HL-60/S4 treated with retinoic acid at 250 ng/mL for 4 days and 3 days (cell line): ENCODE data around the gene TRIOBP.

Experiments used
- in situ Hi-C: fragments of 300-500 bp; cut with MboI; formaldehyde crosslinking; loops from 2 replicates; pipeline ENCODE4 v1.7.0; 2022; ENCODE audit warnings: low sequenced_read_pairs

TRIOBP gene

DNA sequence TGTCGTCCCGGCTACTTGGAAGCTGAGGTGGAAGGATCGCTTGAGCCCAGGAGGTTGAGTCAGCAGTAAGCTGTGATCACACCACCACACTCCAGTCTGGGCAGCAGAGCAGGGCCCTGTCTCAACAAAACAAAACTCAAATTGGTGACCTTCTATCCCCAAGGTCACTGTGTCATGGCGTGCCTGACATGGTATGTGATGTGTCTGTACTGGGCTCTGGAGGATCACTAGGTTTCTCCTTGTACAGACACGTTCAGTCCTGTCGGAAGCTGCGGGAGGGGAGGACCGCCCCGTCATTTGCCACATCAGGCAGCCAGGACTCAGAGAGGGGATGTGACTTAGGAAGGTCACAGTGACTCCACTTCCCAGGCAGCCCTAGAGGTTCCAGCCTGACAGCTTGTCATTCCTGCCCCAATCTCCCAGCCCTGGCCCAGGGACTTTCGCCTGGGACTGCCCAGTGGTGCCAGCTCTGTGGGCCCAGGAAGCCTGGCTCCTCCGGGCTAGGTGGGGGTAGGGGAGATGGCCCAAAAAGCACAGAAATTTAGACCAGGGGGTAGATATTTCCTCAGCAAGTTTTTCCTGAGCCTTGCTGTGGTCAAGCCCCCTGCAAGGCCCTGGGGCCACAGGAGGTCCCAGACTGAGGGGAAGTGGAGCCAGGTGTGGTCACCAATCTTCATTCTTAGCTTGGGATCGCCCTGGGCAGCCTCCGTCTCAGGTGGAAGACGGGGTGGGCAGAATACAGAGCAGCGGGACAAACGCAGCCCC is 53.2 kb downstream of the TRIOBP start:
- in situ Hi-C loops = no loop called here

DNA sequence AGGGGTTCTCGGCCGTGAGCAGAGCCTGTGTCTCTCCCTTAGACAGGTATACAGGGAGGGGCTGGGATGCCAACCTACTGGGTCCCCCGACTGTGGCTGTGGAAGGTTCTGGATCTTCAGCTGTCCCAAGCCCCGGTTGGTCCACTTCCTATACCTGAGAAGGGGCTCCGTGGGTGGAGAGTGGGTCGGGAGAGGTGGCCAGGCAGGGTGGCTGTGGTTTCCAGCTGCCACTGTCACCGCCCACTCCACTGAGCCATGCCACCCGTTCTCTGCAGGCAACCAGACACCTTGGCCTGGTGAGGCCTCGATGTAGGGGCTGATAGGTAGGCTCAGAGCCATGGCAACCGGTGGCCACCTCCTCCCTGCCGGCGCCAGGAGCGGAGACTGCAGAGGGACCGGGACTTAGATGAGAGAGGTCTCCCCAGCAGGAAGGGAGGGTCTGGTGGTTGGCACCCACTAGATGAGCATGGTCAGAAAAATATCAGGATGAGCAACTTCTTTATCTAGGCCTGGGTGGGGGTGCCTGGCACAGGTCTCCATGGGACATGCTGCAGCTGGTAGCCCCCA is 53.8 kb downstream of the TRIOBP start:
- in situ Hi-C loops = no loop called here

DNA sequence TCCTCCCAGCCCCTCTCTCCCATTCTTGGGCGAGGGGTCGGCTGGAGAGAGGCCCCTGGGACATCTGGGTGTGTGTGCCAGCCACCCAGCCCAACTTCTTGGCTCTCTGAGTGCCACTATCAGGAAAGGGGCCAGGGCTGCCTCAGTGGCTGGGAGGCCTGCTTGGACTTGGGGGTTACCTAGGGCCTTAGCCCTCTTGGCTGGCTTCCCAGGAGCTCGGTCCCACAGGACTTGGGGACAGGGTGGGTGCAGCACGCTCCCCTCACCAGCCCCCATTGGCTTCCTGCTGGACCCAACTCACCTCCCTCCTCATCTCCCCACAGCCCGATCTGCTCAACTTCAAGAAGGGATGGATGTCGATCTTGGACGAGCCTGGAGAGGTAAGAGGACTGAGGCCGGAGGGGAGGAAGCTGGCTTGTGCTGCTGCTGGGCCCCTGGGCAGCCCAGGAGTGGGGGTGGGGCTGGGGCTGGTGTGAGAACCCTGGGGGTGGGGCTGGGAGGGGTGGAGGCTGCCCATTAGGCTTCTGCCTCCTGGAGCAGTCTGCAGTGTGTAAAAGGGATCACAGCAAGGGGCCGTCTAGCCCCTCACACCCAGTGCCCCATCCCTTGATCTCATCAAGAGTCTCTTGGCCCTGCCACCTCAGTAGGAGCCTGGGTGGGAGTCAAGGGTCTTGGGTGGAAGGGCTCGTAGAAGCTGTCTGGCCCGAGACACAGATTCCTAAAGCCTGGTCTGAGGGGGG is 54.8 kb downstream of the TRIOBP start:
- in situ Hi-C loops = no loop called here

DNA sequence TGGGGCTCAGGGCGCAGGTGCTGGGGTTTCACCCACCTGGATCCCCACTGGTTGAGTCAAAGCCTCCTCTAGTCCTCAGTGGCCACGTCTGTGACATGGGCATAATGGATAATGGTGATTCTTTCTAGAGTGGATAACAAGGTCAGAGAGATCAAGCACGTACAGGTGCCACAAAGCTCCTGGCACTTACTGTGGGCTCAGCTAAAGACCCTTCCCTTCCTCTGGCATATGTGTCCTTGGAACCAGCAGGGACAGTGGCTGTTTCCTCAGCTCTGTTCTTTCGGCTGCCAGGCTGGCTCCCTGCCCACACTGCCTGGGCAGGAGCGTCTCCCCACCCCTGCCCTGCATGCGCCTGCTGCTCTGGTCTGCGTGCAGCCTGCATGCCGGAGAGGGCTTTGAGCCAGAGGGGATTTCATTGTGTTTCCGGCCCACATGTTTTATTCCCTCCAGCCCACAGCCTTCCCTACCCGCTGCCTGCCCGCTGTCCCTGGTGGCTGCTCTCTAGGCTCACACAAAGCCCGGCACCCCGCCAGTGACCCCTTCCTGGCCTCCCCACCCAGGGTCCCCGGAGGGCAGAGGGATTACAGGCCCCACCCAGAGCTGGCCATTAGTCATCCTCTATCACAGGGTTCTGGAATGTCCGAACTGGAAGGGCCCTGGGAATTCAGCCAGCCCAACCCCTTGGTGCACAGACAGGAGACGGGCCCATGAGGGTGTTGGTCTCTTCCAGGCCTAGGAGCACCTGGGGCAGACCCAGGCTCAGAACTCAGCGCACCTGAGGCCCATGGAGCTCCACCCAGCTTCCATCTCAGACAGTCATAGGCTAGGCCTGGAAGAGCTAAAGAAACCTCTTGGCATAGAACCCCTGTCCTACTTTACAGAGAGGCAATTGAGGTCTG is 55.6 kb downstream of the TRIOBP start:
- in situ Hi-C loops = no loop called here

DNA sequence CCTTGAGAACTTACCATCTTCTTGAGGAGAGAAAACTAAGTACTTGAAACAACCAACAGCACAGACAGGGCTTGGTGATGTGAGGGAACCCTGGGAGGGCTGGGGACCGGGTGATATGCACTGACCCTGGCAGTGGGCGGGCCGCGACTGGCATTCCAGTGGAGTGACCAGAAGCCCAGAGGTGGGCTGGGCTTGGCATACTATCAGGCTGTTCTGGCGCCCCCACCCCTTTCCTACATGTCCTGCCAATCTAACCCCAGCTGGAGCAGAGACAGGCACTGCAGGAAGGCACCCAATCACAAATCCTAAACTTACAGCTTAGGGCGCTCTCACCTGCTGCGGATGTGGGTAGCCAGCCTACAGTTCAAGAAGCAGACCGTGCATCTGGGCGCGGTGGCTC is 56.9 kb downstream of the TRIOBP start:
- in situ Hi-C loops = no loop called here

DNA sequence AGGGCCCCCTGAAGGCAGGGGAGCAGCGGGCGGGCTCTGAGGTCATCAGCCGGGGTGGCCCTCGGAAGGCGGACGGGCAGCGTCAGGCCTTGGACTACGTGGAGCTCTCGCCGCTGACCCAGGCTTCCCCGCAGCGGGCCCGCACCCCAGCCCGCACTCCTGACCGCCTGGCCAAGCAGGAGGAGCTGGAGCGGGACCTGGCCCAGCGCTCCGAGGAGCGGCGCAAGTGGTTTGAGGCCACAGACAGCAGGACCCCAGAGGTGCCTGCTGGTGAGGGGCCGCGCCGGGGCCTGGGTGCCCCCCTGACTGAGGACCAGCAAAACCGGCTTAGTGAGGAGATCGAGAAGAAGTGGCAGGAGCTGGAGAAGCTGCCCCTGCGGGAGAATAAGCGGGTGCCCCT is 60.8 kb downstream of the TRIOBP start:
- in situ Hi-C loops = no loop called here

DNA sequence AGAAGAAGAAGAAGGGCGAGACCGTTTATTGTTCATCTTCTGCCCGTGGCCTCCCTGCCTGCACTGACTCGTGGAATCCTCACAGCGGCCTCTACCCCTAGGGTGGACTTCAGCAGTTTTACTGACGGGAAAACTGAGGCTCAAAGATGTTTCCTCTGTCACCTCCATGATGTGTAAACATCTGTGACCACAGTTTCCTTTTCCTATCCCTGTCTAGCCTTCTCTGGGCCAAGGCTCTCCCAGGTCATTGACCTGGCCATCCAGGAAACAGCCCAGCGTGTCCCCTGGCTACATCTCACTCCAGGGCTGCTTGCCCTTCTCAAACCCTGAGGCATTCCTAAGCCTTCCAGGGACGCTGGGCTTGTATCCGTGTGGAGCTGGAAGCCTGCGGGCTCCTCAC is 61.8 kb downstream of the TRIOBP start:
- in situ Hi-C loops = no loop called here

DNA sequence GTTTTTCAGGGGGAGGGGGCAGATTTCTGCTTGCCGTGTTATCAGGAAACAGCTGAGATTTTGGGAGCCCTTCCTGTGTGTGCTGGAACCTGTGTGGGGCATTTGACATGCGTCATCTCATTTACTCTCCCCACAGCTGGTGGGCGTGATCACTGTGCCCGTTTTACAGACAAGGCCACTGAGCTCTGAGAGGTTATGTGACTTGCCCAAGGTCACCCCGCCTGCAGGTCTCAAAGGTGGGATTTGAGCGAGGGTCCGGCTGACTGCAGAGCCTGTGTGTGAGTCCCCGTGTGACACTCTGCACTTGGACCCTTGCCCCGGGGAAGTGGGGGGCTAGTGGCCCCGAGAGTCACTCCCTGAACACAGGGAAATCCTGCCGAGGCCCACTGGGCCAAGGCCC is 62.4 kb downstream of the TRIOBP start:
- in situ Hi-C loops = no loop called here

DNA sequence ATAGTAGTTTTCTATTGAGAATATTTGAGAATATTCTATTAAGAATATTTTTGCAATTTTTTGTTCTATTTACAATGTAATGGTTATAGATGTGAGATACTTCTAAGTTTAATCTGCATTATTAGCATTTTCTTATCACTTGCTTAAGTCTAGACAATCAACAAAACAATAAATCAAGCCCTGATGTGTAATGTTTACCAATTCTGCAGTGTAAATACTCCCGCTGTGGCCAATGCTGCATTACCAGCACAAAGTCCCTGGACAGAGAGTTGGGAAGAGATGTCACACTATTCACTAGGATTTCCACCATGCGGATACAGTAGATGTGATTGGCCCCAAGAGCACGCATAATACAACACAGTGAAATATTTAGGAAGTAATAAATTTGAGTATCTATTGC is 63.3 kb downstream of the TRIOBP start:
- in situ Hi-C loops = no loop called here

DNA sequence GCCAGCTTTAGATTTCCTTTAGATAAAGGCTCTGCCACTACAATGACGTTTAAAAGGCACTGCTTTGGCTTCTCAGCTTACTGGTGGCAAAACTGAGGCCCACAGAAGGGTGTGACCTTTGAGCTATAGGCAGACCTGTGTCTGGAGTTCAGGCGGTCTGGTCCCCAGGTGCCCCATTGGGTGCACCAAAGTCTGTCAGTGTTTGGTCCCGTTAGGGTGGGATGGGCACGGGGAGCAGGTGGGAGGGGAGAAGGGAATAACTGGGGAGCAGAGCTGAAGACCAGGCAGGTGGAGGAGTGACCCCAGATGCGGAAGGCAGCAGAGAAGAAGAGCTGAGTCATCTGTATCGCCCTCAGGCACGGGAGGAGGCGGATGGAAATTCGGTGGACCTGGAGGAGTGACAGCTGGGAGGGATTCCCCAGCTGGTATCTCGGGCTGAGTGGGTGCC is 65.6 kb downstream of the TRIOBP start:
- in situ Hi-C loops = no loop called here

DNA sequence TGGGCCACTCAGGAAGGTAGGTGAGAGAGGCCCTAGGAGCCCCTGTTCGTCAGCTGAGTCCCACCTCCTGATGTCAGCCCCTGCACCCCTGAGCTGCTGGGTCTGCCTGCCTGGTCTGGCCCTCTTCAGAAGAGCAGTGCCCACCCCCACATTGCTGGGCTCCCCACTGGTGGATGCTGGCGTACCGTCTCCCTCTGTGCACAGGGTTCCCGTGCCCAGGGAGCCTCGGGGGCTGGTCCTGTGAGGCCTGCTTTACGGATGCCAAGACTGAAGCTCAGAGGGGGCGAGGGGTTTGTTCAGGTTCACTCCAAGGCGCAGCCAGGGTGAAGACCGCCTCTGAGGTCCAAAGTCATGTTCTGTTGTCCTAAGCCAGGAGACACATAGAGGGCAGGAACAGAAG is 66.2 kb downstream of the TRIOBP start:
- in situ Hi-C loops = no loop called here

DNA sequence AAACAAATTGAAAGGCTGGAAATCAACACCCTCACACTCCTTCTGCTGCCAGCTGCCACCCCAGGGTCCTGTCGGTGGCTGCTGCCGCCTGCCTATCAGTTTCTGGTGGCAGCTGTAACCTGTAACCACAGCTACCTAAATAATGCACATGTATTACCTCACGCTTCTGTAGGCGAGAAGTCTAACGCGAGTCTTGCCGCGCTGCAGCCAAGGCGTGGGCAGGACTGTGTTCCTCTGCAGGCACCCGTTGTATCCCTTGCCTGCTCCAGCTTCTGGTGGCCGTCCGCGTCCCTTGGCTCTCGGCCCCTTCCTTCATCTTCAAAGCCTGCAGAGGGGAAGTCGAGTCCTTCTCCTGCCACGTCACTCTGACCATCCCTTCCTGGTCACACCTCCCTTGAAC is 66.8 kb downstream of the TRIOBP start:
- in situ Hi-C loops = no loop called here

DNA sequence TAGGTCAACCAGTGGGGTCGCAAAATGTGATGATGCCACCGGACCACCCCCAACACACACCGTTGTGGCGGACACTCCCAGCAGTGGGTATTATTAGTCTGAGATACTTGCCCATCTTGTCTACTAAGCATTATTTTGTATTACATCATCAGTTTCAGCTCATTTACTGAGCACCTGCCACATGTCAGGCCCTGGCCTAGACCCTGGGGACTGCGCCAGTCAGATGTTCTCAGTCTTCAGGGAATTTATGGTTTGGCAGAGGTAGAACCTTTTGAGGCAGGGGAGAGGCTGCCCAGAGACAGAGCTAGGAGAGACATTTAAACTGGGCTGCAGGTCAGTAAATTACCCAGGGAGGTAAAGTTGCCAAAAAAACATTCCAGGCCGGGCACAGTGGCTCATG is 67.8 kb downstream of the TRIOBP start:
- in situ Hi-C loops = no loop called here

DNA sequence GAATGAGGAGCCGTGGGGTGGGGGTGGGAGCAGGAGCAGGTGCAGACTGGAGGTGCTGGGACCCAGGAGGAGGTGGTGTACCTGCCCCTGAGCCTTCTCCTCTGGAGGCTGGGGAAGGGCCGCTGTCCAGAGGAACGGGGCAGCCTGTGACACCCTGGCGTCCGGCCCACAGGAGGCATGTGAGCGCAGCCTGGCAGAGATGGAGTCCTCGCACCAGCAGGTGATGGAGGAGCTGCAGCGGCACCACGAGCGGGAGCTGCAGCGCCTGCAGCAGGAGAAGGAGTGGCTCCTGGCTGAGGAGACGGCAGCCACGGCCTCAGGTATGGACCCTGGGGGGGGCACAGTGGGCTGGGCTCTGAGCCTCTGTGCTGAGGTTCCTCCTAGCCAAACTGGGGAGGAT is 68.7 kb downstream of the TRIOBP start:
- in situ Hi-C loops = no loop called here

DNA sequence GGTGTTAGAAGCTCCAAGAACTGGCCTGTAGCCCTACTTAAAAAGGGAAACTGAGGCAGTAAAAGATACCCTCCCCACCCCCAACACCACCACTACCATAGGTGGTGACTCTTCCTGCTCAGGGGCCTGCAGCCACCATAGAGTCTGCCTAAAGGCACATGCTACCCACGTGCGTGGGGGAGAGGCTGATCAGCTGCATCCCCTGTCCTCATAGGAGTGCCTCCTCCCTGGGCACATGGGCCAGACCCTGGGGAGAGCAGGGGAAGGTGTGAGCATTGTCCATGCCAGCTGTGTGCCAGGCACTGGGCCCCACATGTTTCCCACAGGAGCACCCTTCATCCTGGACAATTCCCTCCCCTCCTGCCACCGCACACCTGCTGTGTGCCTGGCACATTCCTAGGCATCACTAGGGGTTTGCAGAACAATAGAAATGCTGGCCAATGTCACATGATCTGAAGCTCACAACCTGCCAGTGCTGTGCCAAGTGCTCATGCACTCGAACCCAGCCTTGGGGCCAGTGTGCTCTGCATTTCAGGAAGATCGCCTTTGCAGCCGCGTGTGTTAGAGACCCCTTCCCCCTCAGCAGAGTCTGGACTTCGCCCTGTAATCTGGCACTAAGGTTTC is 69.2 kb downstream of the TRIOBP start:
- in situ Hi-C loops = no loop called here

DNA sequence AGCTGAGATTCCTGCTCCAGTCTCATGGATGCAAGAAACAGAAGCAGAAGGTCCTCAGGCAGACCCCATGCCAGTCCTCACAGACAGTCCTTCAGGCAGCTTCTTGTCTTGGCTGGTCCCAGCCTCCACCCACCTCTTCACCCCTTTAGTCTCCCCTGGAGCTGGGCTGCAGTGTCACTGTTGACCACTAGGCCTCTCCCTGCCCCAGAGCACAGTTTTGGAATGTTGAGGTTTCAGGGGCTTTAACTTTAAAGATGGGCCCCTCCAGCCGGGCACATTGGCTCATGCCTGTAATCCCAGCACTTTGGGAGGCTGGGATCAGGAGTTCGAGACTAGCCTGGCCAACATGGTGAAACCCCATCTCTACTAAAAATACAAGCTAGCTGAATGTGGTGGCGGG is 71.4 kb downstream of the TRIOBP start:
- in situ Hi-C loops = no loop called here

DNA sequence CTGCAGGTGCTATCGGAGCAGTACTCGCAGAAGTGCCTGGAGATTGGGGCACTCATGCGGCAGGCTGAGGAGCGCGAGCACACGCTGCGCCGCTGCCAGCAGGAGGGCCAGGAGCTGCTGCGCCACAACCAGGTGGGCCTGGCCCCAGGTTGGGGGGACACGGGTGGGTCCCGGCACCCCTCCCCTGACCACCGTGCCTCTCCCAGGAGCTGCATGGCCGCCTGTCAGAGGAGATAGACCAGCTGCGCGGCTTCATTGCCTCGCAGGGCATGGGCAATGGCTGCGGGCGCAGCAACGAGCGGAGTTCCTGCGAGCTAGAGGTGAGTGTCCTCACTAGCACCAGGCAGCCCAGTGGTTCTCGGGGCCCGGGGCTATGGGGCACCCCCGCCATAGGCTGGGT is 72.2 kb downstream of the TRIOBP start:
- in situ Hi-C loops = no loop called here

DNA sequence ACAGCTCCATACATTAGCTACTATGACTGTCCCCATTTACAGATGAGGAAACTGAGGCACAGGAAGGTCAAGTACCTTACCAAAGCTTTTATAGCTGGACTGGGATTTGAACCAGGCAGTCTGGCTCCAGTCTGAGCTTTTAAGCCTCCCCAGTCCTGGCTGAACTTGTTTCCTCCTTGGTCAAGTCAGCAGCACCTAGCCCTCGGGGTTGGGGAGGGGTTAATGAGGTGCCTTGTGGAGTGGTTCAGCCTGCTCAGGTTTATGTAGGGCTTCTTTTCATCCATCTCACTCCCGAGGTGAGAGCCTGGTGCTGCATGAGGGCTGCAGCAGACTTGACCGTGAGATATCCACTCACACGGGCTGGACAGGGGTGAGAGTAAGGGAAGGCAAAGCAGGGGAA is 74.2 kb downstream of the TRIOBP start:
- in situ Hi-C loops = no loop called here

DNA sequence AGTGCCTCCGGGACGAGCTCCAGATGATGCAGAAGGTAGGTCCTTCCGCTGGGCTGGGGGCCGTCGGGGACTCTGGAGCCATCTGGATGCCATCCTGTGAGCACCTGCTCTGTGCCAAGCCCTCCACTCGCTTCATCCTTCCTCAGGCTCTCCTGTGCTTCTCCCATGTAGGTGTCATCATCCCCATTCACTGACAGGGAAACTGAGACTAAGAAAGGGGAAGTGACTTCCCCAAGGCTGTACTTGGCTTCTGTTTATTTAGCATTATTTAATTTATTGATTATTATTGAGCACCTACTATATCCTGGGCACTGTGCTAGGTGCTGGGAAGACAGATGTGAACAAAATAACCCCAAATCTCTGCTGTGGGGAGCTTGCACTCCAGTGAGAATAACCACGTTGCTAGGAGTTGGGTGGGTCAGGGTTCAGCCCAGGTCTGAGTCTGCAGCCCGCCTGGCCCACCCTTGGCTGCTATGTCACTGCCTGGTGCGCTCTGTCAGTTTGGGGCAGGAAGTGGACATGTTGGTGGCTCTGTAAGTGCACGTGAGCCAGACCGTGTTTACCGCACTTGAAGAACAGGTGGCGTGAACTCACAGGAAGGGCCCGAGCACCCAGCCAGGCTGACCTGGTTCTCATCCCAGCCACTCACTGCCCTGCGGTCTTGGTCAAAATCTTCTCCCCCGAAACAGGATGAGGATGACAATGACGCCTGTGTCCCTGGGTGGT is 75.0 kb downstream of the TRIOBP start:
- in situ Hi-C loops = no loop called here

DNA sequence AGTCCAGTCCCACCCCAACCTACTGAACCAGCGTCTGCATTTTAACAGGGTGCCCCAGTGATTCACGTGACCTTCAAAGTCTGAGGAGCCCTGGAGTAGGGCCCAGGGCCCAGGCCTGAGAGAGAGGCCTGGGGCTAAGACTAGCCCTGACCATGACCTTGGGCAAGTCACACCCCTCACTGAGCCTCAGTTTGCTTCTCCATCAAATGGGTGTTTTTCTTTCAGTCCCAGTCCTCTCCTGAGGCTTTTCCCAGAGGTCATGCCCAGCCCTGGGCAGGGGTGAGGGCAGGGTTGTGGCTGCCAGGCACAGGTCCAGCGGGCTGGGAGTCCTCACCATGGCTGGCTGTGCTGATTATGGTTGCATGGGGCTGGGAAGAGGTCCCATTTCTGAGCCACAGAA is 77.9 kb downstream of the TRIOBP start:
- in situ Hi-C loops = no loop called here
